AG04450 (cell line): Measurements from ENCODE around the gene MUC16. TPM values are rescaled to one million over a fixed set of nuclear protein-coding genes. Genes with fewer than 3 reads are reported as not detected.

ENCODE experiments used
- CTCF ChIA-PET: fragments of 300-600, 350-600 bp; formaldehyde crosslinking; extraction: SDS; loops from one replicate; lab custom pipeline; 2022; ENCODE audit warnings: antibody characterized with exemption, inconsistent platforms; lab: Charles Lee
- POLR2A ChIA-PET: fragments of 350-600 bp; formaldehyde crosslinking; extraction: SDS; loops from one replicate; lab custom pipeline; 2021; ENCODE audit warnings: antibody characterized with exemption, inconsistent platforms; lab: Yijun Ruan, JAX
- DNase-seq: peaks from one replicate; pipeline ENCODE4 v3.0.0-alpha.2; 2011; ENCODE audit warnings: low read depth, low spot score
- H3K27ac ChIP-seq: one replicate; pipeline ENCODE4 v1.5.1; 2012; ENCODE audit warnings: low read depth, low read length, control low read depth
- H3K27me3 ChIP-seq: one replicate; pipeline ENCODE4 v1.6.0; 2012; ENCODE audit warnings: low read length; ENCODE audit not compliant: control insufficient read depth, insufficient read depth
- H3K4me3 ChIP-seq: 2 replicates; pipeline ENCODE4 v1.5.1; 2011; ENCODE audit warnings: mild to moderate bottlenecking, low read depth, low read length, control low read depth
- H3K9me3 ChIP-seq: 2 replicates; pipeline ENCODE4 v1.5.1; 2012; ENCODE audit warnings: low read length; ENCODE audit not compliant: control insufficient read depth, insufficient read depth
- CTCF ChIP-seq: IDR thresholded peaks from 2 replicates; pipeline ENCODE4 v1.5.1; 2011; ENCODE audit warnings: low read depth, low read length, control low read depth, inconsistent platforms
- polyA plus RNA-seq: library from polyadenylated mRNA; depleted of rRNA; stranded (reverse); fragments of >200 nt; gene quantifications from 2 replicates; pipeline ENCODE4 v1.2.3, GENCODE V29; 2011

The MUC16 gene
- polyA plus RNA-seq, 1 experiment = not detected

- Histone ChIP-seq H3K27me3 (no peaks in the 10 kb centered on the region), H3K4me3 (no peak overlapping the region), H3K27ac (no peak overlapping the region), H3K9me3 (peaks cover 56% of the 10 kb centered on the region)
- ChIA-PET POLR2A (no interaction called here), CTCF (no interaction called here)
- TF ChIP-seq CTCF = no peak
- DNase-seq = no peak
Observed at GRCh38 chr19:9018163-9018875, 8.1 kb upstream of the MUC16 start.

GRCh38 chr19:9014803-9015202 lies 4.6 kb upstream of the MUC16 start:
- ChIA-PET POLR2A (no interaction called here), CTCF (no interaction called here)
- peaks cover 75% of the 10 kb centered on the region for H3K9me3 ChIP-seq
- DNase-seq = no peak
- no peaks in the 10 kb centered on the region for H3K27me3 ChIP-seq
- no peak for TF ChIP-seq CTCF
- H3K27ac ChIP-seq = no peak overlapping the region
- no peak overlapping the region for H3K4me3 ChIP-seq

- H3K27me3 ChIP-seq = no peaks in the 10 kb centered on the region
- no peak overlapping the region for H3K4me3 ChIP-seq
- CTCF ChIA-PET = no interaction called here
- no peak for TF ChIP-seq CTCF
- H3K27ac ChIP-seq = no peak overlapping the region
- POLR2A ChIA-PET = no interaction called here
- peaks cover 77% of the 10 kb centered on the region for H3K9me3 ChIP-seq
- no peak for DNase-seq
Observed at GRCh38 chr19:9013988-9014387, 3.8 kb upstream of the MUC16 start.

GRCh38 chr19:9011875-9012274 lies 1.7 kb upstream of the MUC16 start:
- CTCF ChIA-PET = no interaction called here
- Histone ChIP-seq H3K27ac (no peak overlapping the region), H3K27me3 (no peaks in the 10 kb centered on the region), H3K4me3 (no peak overlapping the region), H3K9me3 (peaks cover 83% of the 10 kb centered on the region)
- DNase-seq = no peak
- TF ChIP-seq CTCF = no peak
- POLR2A ChIA-PET = no interaction called here

- no peaks in the 10 kb centered on the region for H3K27me3 ChIP-seq
- peaks cover 85% of the 10 kb centered on the region for H3K9me3 ChIP-seq
- ChIA-PET CTCF (no interaction called here), POLR2A (no interaction called here)
- H3K27ac ChIP-seq = no peak overlapping the region
- TF ChIP-seq CTCF = no peak
- no peak for DNase-seq
- no peak overlapping the region for H3K4me3 ChIP-seq
Observed at GRCh38 chr19:9010693-9011092, 484 bp upstream of the MUC16 start.
